ENCODE results near the gene TMPRSS2. TPM values are rescaled to one million over a fixed set of nuclear protein-coding genes. Genes with fewer than 3 reads are reported as not detected.

TMPRSS2 gene
- total RNA-seq, 1 experiment from 2014 or later = 1.1 TPM

GRCh38 chr21:41451753-41452676, 55.9 kb downstream of the TMPRSS2 start:
- no peaks in the 10 kb centered on the region for H3K9me3 ChIP-seq (ENCODE audit: control insufficient read depth in 1 of 2, insufficient read depth in 1 of 2, low read depth in 1 of 2, low read length in 2 of 2)
- H3K27ac ChIP-seq (ENCODE audit: low read depth, low read length) = no peak overlapping the region
- no TSS peak for BruUV-seq (replicated peaks)
- no peak overlapping the region for H3K9ac ChIP-seq (ENCODE audit: low read length)
- H4K20me1 ChIP-seq (ENCODE audit: insufficient read depth) = no peaks in the 10 kb centered on the region
- H3K79me2 ChIP-seq (ENCODE audit: insufficient read depth, low read length) = no peaks in the 10 kb centered on the region
- H2AFZ ChIP-seq (ENCODE audit: low read depth, low read length, poor library complexity, severe bottlenecking) = no peak overlapping the region
- ATAC-seq = no peak
- no peaks in the 10 kb centered on the region for H3K36me3 ChIP-seq (ENCODE audit: control insufficient read depth in 1 of 2, insufficient read depth in 2 of 2, low read length in 2 of 2)
- no peak overlapping the region for H3K4me3 ChIP-seq (replicated peaks in 1 of 2; ENCODE audit: low read depth in 1 of 2, low read length in 2 of 2)
- H3K4me1 ChIP-seq (ENCODE audit: control insufficient read depth in 1 of 2, insufficient read depth in 2 of 2, low read length in 2 of 2) = no peaks in the 10 kb centered on the region
- H3K9me2 ChIP-seq (ENCODE audit: insufficient read depth) = no peaks in the 10 kb centered on the region
- H3K27me3 ChIP-seq (ENCODE audit: insufficient read depth, low read length) = no peaks in the 10 kb centered on the region
- TF ChIP-seq SIN3A (IDR thresholded peaks at IDR 0.05; ENCODE audit: low read depth) (no peak), ELF1 (IDR thresholded peaks at IDR 0.05; ENCODE audit: borderline replicate concordance, low read depth) (no peak), REST (IDR thresholded peaks at IDR 0.05; ENCODE audit: low read depth) (no peak), JUND (IDR thresholded peaks at IDR 0.05) (no peak), RAD21 (IDR thresholded peaks at IDR 0.05; ENCODE audit: low read depth) (no peak), SRF (IDR thresholded peaks at IDR 0.05; ENCODE audit: low read depth) (no peak), ZNF274 (IDR thresholded peaks at IDR 0.05; ENCODE audit: low read depth, low read length) (no peak), FOSL1 (IDR thresholded peaks at IDR 0.05; ENCODE audit: low read depth) (no peak), CEBPB (IDR thresholded peaks at IDR 0.05; ENCODE audit: low read depth) (no peak), POLR2AphosphoS5 (IDR thresholded peaks at IDR 0.05; ENCODE audit: low read depth, low read length) (no peak), EGR1 (IDR thresholded peaks at IDR 0.05; ENCODE audit: low read depth) (no peak), POLR2A (IDR thresholded peaks at IDR 0.05; ENCODE audit: borderline replicate concordance, extremely low read depth, insufficient read depth, insufficient read length) (no peak), ZBTB33 (IDR thresholded peaks at IDR 0.05; ENCODE audit: extremely low read depth, insufficient replicate concordance, low read length) (no peak), CTCF (IDR thresholded peaks at IDR 0.05 in 2 of 3, conservative IDR thresholded peaks at IDR 0.05 in 1 of 3; ENCODE audit: borderline replicate concordance in 1 of 3, insufficient read depth in 1 of 3, low read depth in 2 of 3, low read length in 2 of 3) (no peak), SP1 (IDR thresholded peaks at IDR 0.05; ENCODE audit: low read depth) (no peak), CBX3 (IDR thresholded peaks at IDR 0.05; ENCODE audit: low read depth) (no peak), EZH2 (IDR thresholded peaks at IDR 0.05) (no peak), EZH2phosphoT487 (IDR thresholded peaks at IDR 0.05; ENCODE audit: borderline replicate concordance) (no peak)
- intact Hi-C loops (cut with micrococcal nuclease) = no loop called here
- ChIA-PET POLR2A (no interaction called here), RAD21 (ENCODE audit: low non-redundant PET in 1 of 2, low total read pairs in 2 of 2, uncharacterized antibody in 2 of 2, unreplicated experiment in 2 of 2) (no interaction called here), CTCF (no interaction called here)
- H3K4me2 ChIP-seq (ENCODE audit: low read length) = no peak overlapping the region
- DNase-seq (ENCODE audit: low read depth, low spot score) = no peak

All from HCT116 (cell line).